Renal cortical epithelial cell (primary cell): ENCODE data around the gene KIF11. TPM values are rescaled to one million over a fixed set of nuclear protein-coding genes. Genes with fewer than 3 reads are reported as not detected.

Source experiments
- DNase-seq: peaks from one replicate; pipeline ENCODE4 v3.0.0-alpha.2; 2011; ENCODE audit warnings: low read depth
- total RNA-seq: library from RNA; depleted of rRNA; stranded (reverse); fragments of >200 nt; gene quantifications from 2 replicates; pipeline ENCODE4 v1.2.3, GENCODE V29; 2014

The KIF11 gene
- total RNA-seq, 1 donor from 2014 or later: 3.1 TPM

DNA sequence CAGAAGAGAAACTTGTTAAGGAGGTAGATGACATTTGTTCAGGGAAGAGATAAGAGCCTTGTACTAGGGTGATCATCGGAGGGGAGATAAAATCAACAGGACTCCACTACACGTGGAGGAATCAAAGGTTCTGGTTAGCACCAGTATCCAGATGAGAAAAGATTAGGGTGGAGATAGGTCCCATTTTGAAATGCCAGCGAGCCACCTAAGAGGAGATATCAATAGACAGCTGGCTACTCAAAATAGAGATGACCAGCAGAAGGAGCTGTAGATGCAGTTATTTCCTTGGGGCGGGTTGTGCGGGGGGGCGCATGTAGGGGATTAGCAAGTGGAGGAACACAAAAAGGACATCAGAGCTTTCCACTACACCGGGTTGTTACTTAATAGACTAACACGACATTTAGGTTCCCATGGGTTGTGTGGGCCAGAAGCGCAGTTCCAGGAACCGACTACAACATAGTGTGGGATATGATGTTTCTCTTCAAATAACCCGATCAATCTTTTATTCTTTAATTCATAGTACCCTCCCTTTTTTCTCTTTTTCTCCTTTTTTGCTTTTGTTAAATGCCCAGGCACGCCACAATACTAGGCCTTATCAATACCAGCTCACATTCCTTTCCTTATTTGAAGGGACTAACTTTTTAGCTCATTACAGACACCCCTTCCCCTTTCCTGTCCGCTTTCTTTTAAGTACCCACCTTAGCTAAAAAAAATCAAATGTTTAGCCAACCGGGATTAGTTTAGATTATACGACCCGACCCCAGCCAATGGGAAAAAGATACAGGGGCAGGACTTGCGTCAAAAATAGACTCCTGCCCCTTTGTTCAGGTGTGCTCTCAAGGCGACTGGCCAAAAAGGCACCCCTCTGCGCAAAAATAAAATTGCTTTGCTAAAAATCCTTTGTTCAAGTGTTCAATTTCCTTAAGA, 2.0 kb upstream of the KIF11 start:
- DNase-seq: no peak

DNA sequence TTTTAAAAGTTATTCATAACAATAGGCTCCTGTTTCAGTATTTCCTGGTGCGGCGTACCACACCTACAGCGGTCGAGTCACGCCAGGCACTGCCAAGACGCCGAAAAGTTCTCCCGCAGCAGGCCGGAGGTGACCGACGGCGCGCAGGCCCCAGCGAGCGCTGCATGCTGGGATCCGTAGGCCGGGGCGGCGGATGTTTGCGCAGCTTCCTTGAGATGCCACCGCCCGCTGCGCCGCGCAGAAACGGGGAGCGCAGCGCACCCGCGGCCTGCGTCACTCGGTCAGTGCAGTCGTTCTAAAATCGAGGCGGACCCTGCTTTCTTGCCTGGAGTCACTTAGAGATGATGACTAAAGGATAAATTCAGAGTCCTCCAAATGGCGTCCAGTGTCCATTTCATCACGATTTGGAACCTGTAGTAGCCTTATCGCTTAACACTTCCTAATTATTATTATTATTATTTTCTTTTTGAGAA, 1.3 kb upstream of the KIF11 start:
- peak; percentile 81 for DNase-seq

DNA sequence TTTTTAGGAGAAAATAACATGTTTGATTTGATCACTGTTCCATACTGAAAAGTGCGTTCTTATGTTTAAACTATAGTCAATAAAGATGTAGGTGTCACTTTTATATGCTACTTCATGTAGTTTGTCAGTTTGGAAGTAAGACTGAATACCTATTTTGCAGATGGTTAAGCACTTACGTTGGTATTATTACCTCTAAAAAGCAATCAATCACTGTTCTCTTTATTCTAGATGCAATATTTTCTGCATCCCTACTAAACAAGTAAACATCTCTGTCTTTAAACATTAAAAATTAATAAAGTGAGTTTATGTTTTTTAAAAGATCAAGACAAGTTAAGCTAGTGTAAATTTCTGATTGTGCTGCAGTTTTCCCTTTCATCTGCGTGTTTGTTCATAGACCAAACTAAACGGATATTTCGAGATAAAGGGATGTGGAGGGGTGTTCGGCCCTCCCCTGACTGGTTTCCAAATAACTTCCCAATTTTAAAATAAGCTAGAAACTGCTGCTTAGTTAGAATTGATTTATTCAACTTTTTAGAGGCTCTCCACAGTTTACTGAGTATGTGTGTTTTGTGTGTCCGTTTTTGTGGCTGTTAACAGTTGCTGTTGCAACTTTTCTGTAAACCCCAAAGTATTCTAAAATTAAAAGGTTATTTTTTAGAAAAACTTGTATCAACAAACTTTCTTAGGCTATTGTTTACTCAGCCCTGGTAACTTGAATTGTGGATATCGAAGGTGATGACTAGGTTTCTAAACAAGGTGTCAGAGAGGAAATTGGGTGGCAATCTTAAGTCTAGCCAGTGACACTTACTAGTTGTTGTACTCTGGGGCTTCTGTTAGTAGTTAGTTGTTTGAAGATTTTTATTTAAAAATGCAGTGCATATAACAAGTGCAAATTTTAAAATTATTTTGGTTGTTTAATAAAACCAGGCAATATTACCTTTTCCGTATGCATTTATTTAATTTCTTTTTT, 974 bp downstream of the KIF11 start:
- DNase-seq: no peak

DNA sequence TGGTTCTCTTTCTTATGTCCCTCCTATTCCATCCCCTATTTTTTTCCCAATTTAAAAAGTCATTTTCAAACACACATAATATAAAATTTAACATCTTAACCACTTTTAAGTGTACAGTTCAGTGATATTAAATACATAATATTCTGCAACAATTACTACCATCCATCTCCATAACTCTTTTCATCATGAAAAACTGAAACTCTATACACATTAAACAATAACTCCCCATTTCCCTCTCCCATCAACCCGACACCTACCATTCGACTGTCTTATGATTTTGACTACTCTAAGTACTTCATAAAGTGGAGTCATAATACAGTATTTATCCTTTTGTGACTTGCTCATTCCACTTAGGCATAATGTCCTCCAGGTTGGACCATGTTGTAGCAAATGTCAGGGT, 2.6 kb downstream of the KIF11 start:
- no peak for DNase-seq

DNA sequence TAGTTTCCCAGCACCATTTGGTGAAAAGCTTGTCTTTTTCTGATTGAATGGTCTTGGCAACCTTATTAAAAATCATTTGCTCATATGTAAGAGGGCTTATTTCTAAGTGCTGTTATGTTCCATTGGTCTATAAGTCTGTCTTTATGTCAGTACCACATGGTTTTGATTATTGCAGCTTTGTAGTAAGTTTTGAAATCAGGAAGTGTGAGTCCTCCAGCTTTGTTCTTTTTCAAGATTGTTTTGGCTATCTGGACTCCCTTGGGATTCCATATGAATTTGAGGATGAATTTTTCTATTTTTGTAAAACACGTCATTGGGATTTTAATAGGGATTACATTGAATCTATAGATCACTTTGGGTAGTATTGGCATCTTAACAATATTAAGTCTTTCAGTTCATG, 5.4 kb downstream of the KIF11 start:
- DNase-seq: no peak

DNA sequence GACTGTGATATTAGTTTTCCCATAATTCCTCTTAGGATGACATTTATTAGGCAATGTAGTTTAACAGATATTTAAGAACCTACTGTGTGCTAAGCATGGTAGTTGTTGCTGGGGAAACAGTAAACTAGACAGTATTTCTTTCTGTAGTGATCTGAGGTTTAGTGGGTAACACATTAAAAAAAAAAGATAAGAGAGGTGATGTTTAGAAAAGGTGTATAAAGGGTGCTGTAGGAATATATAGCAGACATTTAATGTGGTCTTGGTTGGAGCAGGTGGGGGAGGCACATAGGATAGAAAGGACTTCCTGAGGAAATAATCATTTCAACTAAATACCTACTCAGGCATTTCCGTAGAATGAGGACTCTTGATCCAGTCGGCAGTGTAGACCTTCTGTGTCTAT, 11.9 kb downstream of the KIF11 start:
- no peak for DNase-seq

DNA sequence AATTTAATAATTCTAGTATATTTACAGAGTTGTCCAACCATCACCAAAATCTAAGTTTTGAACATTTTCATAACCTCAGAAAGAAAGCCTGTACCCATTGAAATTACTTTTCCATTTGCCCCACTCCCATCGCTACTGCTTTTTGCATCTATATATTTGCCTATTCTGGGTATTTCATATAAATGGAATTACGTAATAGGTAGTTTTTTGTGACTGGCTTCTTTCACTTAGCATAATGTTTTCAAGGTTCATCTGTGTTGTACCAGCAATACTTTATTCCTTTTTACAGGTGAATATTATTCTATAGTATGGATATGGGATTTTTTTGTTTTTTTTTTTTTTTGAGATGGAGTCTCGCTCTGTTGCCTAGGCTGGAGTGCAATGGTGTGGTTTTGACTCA, 22.6 kb downstream of the KIF11 start:
- DNase-seq: no peak

DNA sequence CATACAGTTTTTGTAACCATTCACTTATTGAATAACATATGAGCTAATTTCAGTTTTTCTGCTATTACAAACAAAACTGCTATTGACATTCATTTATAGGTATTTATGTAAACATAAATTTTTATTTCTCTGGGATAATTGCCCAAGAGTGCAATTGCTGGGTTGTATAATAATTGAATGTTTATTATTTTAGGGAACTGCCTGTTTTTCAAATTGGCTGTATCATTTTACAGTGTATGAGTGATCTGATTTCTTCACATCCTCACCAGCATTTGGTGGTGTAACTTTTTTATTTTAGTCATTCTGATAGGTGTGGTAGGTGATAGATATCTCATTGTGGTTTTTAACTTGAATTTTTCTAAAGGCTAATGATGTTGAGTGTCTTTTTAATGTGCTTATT, 26.4 kb downstream of the KIF11 start:
- DNase-seq: no peak

DNA sequence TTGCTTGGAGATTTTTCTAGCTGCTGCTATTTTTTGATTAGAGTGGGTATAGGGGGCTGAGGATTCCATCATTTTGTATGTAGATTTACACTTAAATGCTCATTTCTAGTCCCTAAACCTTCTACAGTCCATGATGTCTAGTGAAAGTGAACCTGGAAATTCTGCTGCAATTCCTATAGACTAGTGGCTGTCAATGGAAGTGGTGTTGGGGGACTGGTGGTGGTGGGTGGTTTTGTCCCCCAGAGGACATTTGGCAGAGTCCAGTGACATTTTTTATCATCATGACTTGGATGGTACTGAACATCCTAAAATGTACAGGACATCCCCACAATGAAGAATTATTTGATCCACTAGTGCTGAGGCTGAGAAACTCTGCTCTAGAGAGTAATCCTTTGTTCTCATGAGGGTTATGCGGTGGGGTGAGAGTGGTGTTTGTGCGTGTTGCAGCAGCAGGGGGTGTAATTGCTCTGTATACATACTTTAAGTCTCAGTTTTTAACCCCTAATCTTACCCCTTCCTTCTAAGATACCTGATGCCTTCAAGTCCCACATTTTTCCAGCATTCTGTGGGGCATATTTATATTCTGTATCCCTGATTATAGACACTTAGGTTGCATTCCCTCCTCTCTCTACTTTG, 35.0 kb downstream of the KIF11 start:
- no peak for DNase-seq

DNA sequence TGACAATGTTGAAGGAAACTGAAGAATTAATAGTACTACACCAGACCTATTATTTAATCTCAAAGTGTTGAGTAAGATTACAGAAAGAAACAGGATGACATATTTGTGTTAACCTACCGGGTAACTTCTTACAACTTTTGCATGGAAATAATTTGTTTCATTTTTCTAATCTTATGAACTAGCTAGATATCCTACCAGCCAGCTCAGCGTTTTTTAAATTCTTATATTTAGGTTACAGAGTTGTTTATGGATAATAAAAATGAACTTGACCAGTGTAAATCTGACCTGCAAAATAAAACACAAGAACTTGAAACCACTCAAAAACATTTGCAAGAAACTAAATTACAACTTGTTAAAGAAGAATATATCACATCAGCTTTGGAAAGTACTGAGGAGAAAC, 37.0 kb downstream of the KIF11 start:
- DNase-seq: no peak

DNA sequence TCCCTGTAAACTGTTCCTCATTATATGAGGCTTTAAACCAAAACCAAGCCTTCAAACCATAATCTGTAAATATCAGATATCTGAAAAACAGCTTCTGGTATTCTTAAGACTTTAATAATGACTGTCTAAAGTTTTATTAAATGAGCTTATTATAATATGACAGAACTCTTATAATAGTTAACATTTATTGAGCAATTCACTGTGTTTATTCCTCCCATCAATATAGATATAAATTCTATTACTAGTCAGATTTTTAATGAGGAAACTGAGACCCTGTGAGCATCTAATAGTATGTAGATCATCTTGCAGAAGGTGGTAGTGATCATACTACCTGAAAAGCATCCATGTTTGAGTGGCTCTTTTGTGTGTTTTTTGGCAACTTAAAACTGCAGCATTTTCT, 45.1 kb downstream of the KIF11 start:
- no peak for DNase-seq

DNA sequence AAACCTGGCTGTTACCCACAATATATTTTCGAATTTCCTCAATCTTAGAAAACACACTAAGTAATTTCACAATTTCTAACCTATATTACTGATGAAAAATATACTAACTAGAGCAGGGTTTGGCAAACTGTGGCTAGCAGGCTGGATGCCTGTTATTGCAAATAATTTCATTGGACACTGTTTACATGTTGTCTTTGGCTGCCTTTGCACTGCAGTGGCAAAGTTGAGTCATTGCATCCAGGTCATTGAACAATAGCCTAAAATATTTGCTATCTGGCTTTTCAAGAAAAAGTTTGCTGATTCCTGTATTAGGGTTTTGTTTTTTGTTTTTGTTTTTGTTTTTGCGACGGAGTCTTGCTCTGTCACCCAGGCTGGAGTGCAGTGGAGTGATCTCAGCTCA, 47.2 kb downstream of the KIF11 start:
- peak; percentile 61 for DNase-seq

DNA sequence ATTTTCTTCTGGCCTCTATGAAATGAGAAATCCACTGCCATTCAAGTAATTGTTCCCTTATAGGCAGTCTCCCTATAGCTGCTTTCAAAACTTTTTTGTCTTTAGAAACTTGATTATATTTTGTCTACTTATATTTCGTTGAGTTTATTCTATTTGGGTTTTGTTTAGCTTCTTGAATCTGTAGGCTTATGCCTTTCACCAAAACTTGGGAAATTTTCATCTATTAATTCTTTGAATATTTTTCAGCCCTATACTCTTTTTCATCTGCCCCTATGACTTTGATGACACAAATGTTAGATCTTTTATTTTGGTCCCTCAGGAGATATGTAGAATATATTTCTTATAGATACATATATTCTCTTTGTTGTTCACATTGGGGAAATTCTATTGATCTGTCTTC, 48.6 kb downstream of the KIF11 start:
- no peak for DNase-seq

DNA sequence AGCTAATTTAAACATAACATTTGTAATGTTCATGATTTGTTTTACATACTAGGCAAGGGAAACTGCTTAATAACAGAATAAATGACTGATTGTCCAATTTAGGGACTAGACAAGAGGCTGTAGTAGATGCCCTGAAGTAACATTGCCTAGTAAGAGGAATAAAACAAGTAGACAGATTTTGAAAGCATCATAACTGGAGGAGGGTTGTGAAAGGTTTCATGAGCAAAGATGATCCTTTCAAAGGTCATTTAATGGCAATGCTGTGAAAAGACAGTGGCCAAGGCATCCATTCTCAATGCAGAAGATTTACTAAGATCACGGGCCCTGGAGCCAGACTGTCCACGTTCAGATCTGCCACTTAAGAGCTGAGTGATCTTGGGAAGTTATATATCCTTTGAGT, 52.0 kb downstream of the KIF11 start:
- DNase-seq: no peak

DNA sequence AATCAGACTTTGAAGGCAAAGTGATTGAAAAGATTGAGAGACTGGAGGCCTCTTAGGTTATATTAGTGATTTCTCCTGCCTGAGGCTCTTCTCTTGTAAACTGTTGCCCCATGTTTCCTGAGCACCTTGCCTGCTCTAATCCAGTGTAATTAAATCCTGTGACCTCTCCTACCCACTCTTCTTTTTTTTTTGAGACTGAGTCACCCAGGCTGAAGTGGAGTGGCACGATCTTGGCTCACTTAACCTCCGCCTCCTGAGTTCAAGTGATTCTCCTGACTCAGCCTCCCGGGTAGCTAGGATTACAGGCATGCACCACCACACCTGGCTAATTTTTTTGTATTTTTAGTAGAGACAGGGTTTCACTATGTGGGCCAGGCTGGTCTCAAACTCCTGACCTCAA, 57.9 kb downstream of the KIF11 start:
- peak; percentile 35 for DNase-seq

DNA sequence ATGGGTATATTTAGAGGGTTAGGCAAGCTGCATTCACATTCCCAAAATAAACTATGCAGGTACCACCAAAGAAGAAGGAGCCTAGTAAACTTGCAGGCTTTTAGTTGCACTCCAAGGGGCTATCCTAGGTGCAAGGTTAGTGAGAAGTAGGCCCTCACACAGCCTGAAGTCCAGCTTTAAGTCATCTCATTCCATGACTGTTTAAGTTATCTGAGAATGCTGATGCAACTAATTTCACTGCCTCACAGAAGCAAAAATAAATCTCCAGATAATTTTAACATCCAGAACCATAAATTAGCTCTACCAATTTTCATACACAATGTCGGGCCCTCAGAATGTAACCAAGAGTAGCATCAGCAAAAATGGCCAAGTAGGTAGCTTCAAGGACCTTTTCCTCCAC, 62.5 kb downstream of the KIF11 start:
- DNase-seq: no peak

DNA sequence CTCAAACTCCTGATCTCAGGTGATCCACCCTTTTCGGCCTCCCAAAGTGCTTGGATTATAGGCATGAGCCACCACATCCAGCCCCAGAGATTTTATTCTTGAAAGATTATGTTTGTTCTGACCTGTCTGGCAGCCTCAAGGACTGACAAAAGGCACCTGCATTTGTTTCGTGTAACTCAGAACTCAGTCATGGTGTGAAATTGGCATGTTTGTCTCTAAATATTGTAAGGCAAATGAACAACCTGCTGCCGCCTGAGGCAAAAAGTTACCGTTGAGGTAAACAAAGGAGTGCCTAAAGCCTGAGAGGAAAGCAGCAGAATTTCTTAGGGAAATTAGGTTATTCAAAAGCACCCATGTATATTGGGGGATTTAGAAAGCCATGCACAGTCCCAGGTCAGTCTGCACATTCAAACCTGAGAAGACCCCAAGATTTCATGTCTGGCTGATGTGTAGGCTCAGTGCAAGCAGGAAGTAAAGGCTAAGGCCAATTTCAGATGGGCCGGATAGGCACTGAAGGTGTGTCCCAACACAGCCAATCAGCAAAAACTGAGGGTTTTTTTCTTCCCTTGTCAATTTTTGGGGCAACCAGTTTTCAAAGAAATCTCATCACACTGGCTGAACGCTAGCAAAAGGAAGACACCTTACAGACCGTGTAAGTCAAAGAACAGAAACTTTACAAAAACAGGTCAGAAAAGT, 63.5 kb downstream of the KIF11 start:
- no peak for DNase-seq

DNA sequence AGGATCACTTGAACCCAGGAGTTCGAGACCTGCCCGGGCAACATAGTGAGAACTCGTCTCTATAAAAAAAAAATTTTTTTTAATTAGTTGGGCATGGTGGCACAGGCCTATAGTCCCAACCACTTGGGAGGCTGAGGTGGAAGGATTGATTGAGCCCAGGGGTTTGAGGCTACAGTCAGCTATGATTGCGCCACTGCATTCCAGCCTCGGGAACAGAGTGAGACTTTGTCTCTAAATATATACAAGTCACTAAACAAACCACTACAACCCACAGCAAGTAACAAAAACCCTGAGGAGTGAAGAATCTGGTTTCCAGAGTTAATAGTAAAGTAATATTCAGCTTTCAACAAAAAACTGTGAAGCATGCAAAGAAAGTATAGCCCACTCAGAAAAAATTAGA, 64.1 kb downstream of the KIF11 start:
- DNase-seq: no peak

DNA sequence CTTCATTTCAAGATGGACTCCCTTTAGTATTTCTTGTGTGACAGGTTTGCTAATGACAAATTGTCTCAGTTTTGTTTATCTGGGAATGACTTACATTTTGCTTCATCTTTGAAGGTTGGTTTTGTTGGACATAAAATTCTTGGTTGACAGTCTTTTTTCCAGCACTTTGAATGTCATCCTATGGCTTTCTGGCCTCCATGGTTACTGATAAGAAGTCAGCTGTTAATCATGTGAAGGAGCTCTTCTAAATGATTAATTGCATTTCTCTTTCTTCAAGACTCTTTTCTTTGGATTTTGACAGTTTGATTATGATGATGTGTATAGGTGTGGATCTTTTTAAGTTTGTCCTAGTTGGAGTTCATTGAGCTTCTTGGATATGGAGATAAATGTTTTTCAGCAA, 69.9 kb downstream of the KIF11 start:
- DNase-seq: no peak

DNA sequence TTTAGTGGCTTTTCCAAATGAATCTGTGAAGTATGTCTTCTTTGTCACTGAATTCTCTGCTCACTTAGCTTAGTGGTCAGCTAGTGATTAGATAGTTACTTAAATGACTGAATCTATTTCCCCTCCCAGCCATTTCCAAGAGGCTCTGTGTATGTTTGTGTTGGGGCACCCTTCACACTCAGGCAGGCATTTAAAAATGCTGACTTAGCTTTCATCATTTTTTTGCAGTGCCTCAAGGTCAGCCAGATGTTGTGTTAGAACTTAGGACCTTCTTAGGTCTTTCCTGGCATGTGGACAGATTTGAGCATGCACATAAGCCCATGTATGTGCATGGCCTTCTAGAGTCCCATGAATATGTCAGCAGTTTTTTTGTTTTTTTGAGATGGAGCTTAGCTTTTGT, 71.4 kb downstream of the KIF11 start:
- DNase-seq: no peak

DNA sequence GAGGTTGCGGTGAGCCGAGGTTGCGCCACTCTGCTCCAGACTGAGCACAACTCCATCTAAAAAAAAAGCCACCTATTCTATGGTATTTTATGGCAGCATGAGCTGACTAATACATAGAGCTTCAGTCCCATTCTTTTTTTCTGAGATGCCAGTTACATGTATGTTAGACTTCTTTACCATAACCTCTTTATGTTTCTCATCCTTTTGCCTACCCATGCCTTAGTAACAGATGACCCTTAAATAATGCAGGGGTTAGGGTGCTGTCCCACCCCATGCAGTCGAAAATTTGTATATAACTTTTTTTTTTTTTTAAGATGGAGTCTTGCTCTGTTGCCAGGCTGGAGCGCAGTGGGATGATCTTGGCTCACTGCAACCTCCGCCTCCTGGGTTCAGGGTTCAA, 74.1 kb downstream of the KIF11 start:
- no peak for DNase-seq

DNA sequence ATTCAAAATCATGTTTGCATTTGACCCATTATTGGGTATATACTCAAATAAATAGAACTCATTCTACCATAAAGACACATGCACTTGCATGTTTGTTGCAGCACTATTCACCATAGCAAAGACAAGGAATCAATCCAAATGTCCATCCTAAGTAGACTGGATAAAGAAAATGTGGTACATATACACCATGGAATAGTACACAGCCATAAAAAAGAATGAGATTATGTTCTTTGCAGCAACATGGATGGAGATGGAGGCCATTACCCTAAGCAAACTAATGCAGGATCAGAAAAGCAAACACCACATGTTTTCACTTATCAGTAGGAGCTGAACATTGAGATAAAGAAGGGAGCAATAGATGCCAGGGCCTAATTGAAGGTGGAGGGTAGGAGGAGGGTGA, 84.8 kb downstream of the KIF11 start:
- no peak for DNase-seq
